HG03159 (cell line): ENCODE data around the gene IRX5.

Experiments used
- ATAC-seq: cut with Tn5 transposase; IDR thresholded peaks from one replicate; pipeline ENCODE4 v1.9.1; 2021; ENCODE audit warnings: mild to moderate bottlenecking, moderate library complexity; ENCODE audit not compliant: unreplicated experiment

IRX5 gene

DNA sequence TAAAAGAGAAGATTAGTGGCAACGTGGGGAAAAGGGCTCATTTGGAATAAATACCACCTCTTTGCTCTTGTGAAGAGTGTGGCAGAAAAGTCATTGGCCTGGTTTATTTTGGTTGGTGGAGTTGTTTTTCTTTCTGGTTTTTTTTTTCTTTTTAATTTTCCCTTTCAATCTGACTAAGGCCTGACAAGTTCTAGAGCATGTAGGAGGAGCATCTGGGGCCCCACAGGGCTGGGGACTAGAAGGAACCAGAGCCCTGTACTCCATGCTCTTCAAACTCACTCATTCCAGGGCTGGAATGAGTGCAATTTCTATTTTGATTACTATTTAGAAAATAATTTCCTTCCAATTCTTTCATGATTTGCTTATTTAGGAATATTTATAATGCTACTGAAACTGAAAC, 13.3 kb downstream of the IRX5 start:
- ATAC-seq: no peak

DNA sequence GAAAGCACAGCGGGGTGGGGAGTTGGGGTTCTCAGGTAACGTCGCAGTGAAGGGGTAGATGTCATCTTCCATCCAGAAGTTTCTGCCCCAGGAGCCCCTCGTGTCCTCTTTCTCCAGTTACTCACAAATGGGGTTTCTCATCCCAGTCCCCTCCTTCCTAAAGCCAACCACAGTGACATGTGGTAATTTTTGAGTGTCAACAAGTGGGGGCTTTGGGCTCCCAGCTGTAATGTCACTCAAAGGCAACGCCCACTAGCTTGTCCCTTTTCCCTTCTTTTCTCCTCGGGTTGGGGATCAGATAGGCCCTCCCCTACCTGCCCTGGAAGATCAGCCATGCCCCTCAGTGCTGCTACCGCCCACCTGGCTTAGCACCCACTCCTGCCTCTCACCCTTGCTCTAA, 14.4 kb downstream of the IRX5 start:
- ATAC-seq: no peak

DNA sequence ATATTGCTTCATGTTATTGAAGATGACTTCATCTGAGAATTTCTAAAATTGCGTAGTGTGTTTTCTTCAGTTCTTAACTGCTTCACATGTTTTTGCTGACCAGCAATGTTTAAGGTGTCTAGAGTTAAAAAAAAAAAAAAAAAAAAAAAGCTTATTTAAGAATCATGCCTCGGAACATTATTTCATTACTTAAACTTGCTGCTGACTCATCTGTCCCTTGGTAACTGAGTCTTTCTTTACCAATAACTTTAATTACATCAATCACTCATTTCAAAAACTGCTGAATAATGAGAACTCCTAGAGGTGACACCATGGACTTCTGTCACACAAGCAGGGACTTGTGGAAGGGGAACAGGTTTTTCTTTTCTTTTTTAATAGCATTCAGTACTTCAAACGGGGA, 16.2 kb downstream of the IRX5 start:
- ATAC-seq: no peak

DNA sequence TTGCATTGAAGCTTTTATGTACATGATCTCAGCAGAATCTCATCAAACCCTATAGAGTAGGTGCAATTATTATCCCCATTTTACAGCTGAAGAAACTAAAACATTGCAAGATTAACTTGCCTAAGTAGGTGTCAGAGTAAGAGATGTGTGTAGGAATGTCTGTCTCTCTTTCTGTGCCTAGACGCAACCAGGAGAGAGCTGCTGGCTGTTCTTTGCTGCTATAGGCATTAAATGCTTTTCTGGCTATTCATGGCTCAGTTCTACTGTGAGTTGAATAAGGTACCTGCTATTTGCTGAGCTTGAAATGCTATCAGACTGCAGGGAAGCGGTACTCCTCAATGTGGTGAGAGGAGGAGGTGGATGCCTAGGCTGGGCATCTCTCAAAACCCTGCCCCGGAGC, 17.0 kb downstream of the IRX5 start:
- no peak for ATAC-seq

DNA sequence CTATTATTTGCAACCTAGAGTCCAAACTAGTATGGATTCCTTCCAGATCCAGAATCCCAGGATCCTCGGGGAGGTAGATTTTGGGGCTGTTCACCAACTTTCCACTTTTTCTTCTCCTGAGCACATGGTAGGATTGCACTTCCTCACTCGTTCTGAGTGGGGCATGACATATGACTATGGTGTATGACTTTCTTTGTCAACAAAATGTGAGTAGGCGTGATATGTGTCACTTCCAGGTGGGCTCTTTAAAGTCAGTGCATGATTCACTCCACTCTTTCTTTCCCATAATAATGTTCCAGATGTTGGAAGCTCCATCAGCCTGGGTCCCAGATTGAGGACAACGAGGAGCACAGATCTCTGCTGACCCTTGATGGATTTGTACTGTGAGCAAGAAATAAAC, 21.5 kb downstream of the IRX5 start:
- ATAC-seq: no peak

DNA sequence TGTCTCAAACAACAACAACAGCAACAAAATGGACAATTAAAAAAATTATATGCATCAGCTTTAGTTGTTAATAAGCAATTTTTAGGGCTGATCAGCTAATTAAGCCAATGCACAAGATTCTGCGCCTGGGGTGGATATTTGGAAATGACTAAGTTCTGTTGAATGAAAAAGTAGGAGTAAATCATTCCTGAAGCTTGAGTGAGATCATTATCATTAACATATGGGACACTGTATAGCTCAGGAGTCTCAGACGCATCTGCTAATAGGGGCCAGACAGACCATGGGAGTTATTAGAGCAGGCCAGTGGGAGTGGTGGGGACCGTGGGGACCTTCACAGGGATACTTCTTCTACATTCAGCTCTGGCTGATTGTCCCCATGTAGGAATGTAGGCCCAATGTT, 22.8 kb downstream of the IRX5 start:
- ATAC-seq: no peak

DNA sequence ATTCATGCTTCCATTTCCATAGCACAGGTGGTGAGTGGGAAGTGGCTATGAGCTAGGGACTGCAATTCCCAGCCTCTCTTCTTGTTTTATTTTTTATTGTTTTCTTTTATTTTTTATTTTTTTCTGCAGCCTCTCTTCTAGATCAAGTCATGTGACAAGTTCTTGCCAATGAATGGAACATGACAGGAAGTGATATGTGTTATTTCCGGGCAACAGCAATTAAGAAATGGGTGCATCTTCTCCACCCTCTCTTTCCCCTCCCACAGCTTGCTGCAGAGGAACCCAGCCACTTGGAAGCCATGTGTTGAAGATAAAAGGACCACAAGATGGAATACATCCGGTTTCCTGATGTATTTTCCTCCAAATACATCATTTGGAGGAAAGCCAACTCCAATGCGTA, 23.6 kb downstream of the IRX5 start:
- ATAC-seq: no peak

DNA sequence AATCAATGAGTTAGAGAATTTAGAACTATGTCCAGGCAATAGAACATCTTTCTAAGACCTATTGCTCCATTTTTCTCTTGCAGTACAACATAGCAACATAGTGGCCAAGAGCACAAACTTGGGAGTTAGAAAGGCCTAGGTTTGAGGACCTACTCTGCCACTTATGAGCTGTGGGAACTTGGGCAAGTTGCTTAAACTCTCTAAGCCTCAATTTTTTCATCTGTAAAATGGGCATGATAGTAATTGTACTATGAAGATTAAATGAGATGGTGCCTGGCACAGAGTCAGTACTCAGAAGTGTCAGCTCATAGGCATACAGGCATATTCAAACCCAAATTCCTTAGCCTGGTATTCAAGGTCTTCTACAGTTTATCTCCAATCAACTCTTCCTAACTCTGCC, 25.1 kb downstream of the IRX5 start:
- ATAC-seq: no peak

DNA sequence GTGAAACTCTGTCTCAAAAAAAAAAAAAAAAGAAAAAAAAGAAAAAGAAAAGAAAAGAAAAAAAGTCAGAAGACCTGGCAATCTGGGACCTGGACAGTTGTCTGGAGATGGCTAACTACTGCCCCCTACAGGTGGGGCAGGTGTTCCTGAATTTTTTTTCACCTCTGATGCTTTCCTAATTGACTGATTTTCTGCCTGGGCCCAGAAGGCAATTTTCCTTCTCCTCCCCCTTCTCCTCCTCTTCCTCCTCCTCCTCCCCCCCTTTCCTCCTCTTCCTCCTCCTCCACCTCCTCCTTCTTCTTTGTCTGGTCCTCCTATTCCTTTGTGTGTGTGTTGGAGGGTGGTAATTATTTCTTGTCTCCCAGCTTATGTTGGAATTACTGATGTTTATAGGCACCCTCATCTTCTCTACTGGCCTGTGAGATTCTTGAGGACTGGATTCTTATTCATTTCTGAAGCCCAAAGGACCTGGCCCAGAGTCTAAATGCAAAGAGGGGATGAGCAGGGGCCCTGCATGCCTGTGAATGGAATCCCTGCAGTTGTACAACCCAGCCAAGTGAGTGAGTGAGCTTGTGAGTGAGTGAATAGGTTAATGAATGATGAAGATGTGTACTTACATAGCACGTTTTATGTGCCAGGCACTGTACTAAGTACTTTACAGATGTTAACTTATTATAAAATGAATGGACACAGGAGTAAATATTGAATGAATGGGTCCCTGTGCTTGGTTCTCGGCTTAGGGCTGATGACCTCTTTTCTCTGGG, 26.9 kb downstream of the IRX5 start:
- no peak for ATAC-seq

DNA sequence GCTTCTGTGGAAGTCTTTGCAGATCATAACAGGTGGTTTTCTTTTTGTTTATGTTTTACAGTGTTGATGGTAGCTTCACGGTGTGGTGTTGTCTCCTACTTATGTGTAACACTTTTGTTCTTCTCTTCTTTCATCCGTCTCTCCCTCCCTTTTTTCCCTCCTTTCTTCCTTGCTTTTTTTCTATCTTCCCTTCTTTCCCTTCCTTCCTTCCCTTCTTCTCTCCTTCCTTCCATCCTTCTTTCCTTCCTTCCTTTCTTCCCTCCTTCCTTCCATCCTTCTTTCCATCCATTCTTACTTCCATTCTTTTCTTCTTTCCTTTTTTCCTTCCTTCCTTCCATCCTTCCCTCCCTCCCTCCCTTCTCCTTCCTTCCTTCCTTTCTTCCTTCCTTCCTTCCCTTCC, 31.4 kb downstream of the IRX5 start:
- ATAC-seq: no peak

DNA sequence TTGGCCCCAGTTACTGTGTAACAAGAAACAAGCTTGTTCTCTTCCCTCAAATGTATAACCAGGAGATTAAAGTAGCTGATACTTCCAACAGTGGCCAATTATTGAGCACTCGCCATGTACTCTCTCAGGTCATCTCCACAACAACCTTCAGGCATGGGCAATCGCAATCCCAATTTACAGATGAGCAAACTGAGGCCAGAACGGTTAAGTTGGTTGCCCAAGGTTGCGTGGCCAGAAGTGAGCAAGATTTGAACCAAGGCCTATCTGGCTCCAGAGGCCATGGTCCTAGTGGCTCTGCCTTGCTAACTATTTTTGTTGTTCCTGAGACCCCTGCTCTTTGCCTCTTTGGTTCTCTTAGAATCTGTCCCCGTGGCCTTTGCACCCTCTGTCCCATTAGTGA, 33.6 kb downstream of the IRX5 start:
- ATAC-seq: no peak

DNA sequence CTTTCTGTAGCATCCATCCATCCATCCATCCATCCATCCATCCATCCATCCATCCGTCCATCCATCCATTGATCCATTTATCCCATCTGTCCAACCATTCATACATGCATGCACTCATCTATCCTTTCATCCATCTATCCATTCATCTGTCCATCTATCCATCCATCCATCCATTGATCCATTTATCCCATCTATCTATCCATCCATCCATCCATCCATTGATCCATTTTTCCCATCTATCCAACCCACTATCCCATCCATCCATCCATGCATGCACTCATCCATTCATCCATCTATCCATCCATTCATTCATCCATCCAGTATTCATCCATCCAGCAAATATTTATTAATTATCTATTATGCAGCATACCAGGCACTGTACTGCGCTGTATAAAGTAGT, 34.8 kb downstream of the IRX5 start:
- no peak for ATAC-seq

DNA sequence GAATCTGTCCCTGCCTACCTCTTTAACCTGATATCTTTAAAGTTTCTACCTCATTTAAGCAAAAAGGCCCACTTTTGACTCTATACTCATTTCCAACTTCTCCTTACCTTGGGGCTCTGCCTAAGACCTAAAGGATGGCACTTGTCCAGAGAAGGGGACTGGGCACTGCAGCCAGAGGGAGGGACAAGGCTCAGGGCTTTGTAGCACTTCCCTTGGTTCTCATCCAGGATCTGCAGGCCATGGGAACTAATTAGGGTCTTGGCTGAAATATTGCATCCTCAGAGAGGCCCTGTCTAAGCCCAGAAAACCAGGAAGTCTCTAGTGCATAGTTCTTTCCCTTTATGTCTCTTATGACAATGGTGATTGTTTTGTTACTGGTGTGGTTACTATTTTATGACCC, 37.3 kb downstream of the IRX5 start:
- no peak for ATAC-seq

DNA sequence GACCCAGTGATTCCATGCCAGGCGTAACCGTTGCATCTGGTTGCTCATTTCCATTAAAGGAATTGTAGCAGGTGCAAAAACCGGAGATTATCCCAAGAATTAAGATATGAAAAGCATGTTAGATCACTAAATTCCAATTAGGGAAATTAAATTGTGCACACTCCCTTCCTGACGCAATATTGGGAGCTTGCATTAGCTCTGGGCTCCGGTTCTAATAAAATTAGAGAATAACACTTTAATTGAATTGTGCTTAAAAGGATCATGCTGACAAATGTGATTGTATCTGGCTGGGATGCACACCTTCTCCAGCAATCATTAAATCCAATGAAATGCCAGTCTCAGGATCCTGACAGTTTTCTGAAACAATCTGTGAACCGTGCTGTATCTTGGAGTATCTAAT, 38.1 kb downstream of the IRX5 start:
- no peak for ATAC-seq

DNA sequence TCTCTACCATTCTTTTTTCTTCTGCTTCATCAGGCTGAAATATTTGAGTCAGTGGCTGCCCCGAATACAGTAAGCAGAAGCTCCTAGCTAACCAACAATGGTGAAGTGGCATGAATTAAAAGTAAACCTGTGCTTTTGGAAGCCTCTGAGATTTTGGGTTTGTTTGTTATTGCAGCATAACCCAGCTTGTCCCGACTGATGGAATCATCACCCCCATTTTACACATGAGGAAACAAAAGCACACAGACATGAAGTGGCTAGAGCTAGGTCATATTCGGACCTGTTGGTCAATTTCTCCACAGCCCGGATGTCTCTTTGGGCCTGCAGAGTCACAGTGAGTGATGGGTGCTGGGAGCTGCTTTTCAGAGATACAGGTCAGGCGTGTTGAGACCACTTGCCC, 39.4 kb downstream of the IRX5 start:
- ATAC-seq: no peak

DNA sequence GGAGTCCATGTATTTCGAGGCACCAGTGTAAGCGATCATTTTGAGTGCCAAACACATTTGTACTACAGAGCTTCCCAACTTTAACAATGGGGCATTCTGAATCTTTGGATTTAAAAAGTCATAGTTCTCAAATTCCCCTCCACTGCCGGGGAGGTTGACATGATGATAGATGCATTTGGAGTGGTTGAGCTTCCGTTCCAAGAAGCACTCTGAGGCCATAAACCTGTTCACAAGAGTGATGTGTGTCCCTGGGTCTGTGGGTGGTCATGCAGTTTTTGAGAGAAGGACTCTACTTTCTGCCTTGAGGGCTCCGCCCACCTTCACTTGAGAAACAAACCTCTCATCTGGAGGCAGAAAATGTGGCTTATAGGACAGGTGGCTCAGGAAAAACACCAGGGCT, 43.7 kb downstream of the IRX5 start:
- no peak for ATAC-seq

DNA sequence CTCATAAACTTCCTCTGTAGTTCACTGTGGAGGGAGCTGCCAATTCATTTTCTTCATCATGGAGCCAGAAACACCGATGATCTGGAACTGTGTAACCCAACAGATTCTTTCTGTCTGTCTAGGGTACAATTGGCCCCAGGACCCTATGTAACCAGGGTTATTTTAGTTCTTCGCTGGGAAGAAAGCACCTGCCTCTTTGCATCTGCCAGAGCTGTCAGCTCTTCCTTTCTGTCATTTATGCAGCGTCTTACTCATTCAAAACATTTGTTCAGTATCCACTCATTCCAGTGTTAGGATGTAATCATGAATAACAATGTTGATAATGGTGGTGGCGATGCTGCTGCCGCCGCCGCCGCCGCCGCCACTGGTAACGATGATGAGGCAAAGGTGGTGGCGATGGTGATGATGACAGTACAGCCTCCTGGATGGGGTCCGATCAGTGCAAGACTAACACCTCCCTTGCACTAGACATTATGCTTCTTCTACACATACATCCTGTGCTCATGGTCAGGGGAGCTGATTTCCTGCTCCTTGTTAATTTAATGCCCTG, 46.1 kb downstream of the IRX5 start:
- no peak for ATAC-seq

DNA sequence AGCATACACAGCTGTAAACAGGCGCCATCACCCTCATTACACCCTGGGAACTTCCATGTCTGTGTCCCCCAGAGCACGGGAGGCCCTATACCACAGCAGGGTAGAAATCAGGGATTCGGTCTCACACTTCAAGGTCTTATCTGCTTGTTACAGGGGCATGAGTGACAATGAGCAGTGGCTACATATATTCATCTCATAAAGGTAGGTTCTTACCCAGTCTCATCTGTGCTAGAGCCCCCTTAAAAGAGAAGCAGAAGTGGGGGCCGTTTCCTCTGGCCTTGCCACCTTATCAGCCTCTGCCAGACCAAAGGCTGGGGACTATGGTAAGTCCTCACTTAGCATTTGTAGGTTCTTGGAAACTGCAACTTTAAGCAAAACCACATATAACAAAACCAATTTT, 46.5 kb downstream of the IRX5 start:
- ATAC-seq: no peak

DNA sequence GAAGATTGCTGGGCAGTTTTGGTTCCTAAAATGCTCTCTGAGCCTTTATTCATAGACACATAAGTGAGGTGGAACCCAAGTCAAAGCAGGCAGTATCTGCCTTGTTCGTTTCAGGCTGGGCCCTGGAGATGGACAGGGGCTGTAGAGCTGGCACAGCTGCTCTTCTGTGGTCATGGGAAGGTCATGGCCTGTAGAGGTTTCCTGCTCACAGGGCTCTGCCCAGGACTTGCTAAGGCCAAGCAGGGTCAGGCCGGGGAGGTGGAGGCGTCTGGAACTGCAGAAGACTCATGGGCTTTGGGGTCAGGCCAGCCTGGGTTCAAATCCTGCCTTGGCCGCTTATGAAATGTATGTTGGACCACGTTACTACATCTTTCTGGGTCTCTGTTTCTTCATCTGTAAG, 50.2 kb downstream of the IRX5 start:
- ATAC-seq: no peak
